K562 (cell line): ENCODE data around the gene PRKAG2. TPM values are rescaled to one million over a fixed set of nuclear protein-coding genes. Genes with fewer than 3 reads are reported as not detected.

ENCODE experiments used
- HDAC3 ChIP-seq: fragments of 450-650 bp; IDR thresholded peaks from 2 replicates; pipeline ENCODE4 v1.6.1; 2018; ENCODE audit warnings: borderline replicate concordance, mild to moderate bottlenecking, moderate library complexity; ENCODE audit not compliant: partially characterized antibody
- HNRNPLL ChIP-seq: fragments of 200-400 bp; formaldehyde crosslinking; IDR thresholded peaks from 2 replicates; pipeline ENCODE4 v1.6.1; 2017; ENCODE audit warnings: low read length, low read depth, mild to moderate bottlenecking; ENCODE audit not compliant: poor library complexity, severe bottlenecking
- HSF4 ChIP-seq: fragments of 250-450 bp; sonication (Bioruptor Pico); IDR thresholded peaks from 2 replicates; pipeline ENCODE4 v2.1.2; 2022; ENCODE audit warnings: mild to moderate bottlenecking, moderate library complexity, borderline replicate concordance
- NCOR1 ChIP-seq: fragments of 450-650 bp; IDR thresholded peaks from 2 replicates; pipeline ENCODE4 v1.6.1; 2016; ENCODE audit warnings: mild to moderate bottlenecking, moderate library complexity
- NR2C1 ChIP-seq, 2 experiments: fragments of 450-650 bp; IDR thresholded peaks; 2 replicates each; pipeline ENCODE4 v1.6.1; 2017; ENCODE audit warnings: mild to moderate bottlenecking in 2 of 2, antibody characterized with exemption in 1 of 2, inconsistent platforms in 1 of 2, missing compliant biosample characterization in 1 of 2, missing genetic modification characterization in 1 of 2
- NUFIP1 ChIP-seq: fragments of 450-650 bp; IDR thresholded peaks from 2 replicates; pipeline ENCODE4 v1.6.1; 2018; ENCODE audit not compliant: partially characterized antibody
- PHTF2 ChIP-seq: fragments of 250-450 bp; sonication (Bioruptor Pico); IDR thresholded peaks from 2 replicates; pipeline ENCODE4 v1.5.0; 2021; ENCODE audit warnings: mild to moderate bottlenecking
- RBFOX2 ChIP-seq: fragments of 200-400 bp; formaldehyde crosslinking; IDR thresholded peaks from 2 replicates; pipeline ENCODE4 v1.6.1; 2017; ENCODE audit warnings: low read depth, mild to moderate bottlenecking, low read length, moderate library complexity
- SIX5 ChIP-seq, 2 experiments: IDR thresholded peaks; 2 replicates each; pipeline ENCODE4 v1.6.1; 2011; ENCODE audit warnings: low read length in 2 of 2, borderline replicate concordance in 1 of 2, low read depth in 1 of 2, mild to moderate bottlenecking in 1 of 2, moderate library complexity in 1 of 2; ENCODE audit not compliant: insufficient read depth in 1 of 2
- SMARCE1 ChIP-seq: fragments of 450-650 bp; IDR thresholded peaks from 2 replicates; pipeline ENCODE4 v1.7.1; 2016; ENCODE audit warnings: mild to moderate bottlenecking
- SOX6 ChIP-seq: fragments of 450-650 bp; IDR thresholded peaks from 2 replicates; pipeline ENCODE4 v1.6.1; 2014; ENCODE audit warnings: mild to moderate bottlenecking
- WHSC1 ChIP-seq: IDR thresholded peaks from one replicate; pipeline ENCODE4 v1.6.1; 2012; ENCODE audit warnings: low read length, control low read depth, inconsistent platforms
- polyA plus RNA-seq, 8 experiments: library from polyadenylated mRNA; depleted of rRNA in 4 of 8; stranded (reverse) in 5 of 8; unstranded in 3 of 8; fragments of >200 nt; fragmentation: Nextera tagmentation in 2 of 8; fragmentation: Illumina TruSeq in 1 of 8; extraction: Ambion mirVana in 2 of 8; extraction: Trizol in 1 of 8; gene quantifications; 2 replicates each; pipeline versions ENCODE4 v1.2.1 to v1.2.3, GENCODE V29; 2011 to 2014; ENCODE audit warnings: inconsistent platforms in 1 of 8, missing spikeins in 1 of 8
- total RNA-seq, 7 experiments: library from RNA; depleted of rRNA in 6 of 7; stranded (reverse); fragments of >200 nt in 6 of 7; fragmentation: Illumina TruSeq in 2 of 7; extraction: Trizol in 2 of 7; gene quantifications; 2 replicates each; pipeline versions ENCODE4 v1.2.1 to v1.2.3, GENCODE V29; 2011 to 2021; ENCODE audit warnings: low replicate concordance in 1 of 7
- TF ChIP-seq, protein P1 (sequence below): sonication (generic); formaldehyde crosslinking; IDR thresholded peaks from 2 replicates; pipeline ENCODE4 v1.8.0; 2022; ENCODE audit warnings: mild to moderate bottlenecking, missing genetic modification reagents, borderline replicate concordance
- TF ChIP-seq, protein P2 (sequence below): fragments of 250-450 bp; sonication (Bioruptor Pico); IDR thresholded peaks from 2 replicates; pipeline ENCODE4 v1.8.0; 2022; ENCODE audit warnings: inconsistent platforms
- TF ChIP-seq, protein P3 (sequence below): sonication (generic); formaldehyde crosslinking; IDR thresholded peaks from 2 replicates; pipeline ENCODE4 v1.5.0; 2020; ENCODE audit warnings: missing genetic modification reagents
- TF ChIP-seq, protein P4 (sequence below): fragments of 450-650 bp; conservative IDR thresholded peaks from 2 replicates; pipeline ENCODE4 v1.6.1; 2016; ENCODE audit warnings: missing genetic modification characterization, low read depth, mild to moderate bottlenecking, control low read depth, missing compliant biosample characterization
- TF ChIP-seq, protein P5 (sequence below): sonication (generic); formaldehyde crosslinking; IDR thresholded peaks from 2 replicates; pipeline ENCODE4 v1.8.0; 2022; ENCODE audit warnings: mild to moderate bottlenecking, low read depth, missing genetic modification reagents
- TF ChIP-seq, protein P6 (sequence below): sonication (generic); formaldehyde crosslinking; IDR thresholded peaks from 2 replicates; pipeline ENCODE4 v1.8.0; 2022; ENCODE audit warnings: mild to moderate bottlenecking, missing genetic modification reagents

The PRKAG2 gene
- total and polyA plus RNA-seq, 9 of the 15 experiments (the other 6 are each of a cell fraction or from before 2014, with no cell fraction given) = 0.99 to 5.6 (median 3.3) TPM

DNA sequence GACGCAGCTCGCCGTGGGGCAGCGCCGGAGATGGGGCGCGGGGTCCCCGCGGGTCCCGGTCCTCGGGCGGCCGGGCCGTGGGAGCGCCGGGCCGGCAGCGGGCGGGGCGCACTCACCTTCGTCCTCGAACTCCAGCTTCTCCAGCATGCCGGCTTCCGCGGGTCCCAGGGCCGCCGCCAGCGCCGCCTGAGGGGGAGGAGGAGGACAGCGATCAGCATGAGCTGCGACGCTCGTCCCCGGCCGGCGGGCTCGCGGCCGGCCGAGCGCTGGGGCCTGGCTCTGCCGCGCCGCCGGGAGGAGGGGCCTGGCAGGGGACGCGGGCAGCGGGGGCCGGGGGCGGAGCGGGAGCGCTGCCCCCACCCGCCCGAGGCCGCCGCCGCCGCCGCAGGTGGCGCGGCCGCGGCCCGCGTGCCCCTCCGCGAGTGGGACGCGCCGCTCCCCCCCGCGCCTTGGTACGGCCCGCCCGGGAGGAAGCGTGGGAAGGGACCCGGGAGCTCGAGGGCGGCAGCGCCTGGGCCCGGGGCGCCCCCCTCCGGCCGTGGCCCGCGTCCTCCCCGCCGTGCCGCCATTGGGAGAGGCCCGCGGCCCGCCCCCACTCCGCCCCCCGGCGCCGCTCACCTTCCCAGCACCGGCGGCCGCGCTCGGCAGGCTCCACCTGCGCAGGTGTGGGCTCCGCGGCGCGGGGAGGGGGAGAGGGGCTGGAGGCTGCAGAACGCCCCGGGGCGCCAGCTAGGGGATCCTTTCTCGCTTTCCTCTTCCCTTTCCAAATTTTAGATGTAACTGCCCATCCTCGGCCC lies 244.8 kb downstream of the PRKAG2 start (continued):
- TF ChIP-seq, protein P1, sequence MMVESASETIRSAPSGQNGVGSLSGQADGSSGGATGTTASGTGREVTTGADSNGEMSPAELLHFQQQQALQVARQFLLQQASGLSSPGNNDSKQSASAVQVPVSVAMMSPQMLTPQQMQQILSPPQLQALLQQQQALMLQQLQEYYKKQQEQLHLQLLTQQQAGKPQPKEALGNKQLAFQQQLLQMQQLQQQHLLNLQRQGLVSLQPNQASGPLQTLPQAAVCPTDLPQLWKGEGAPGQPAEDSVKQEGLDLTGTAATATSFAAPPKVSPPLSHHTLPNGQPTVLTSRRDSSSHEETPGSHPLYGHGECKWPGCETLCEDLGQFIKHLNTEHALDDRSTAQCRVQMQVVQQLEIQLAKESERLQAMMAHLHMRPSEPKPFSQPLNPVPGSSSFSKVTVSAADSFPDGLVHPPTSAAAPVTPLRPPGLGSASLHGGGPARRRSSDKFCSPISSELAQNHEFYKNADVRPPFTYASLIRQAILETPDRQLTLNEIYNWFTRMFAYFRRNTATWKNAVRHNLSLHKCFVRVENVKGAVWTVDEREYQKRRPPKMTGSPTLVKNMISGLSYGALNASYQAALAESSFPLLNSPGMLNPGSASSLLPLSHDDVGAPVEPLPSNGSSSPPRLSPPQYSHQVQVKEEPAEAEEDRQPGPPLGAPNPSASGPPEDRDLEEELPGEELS = no peak
- TF ChIP-seq SIX5 (IDR thresholded peaks at IDR 0.05; ENCODE audit: borderline replicate concordance in 1 of 2, insufficient read depth in 1 of 2, low read depth in 1 of 2, low read length in 2 of 2) (peak in 1 of 2 experiments; percentile 15; a peak in 1 of 4 replicates), NUFIP1 (no peak), HDAC3 (no peak), HSF4 (CRISPR knock-in tag) (no peak), NCOR1 (no peak), PHTF2 (CRISPR knock-in tag) (no peak), RBFOX2 (peak; percentile 50; the same call in 1 of the 2 replicates), SOX6 (no peak), NR2C1 (IDR thresholded peaks at IDR 0.05) (no peak), NR2C1 (tag; IDR thresholded peaks at IDR 0.05) (no peak), SMARCE1 (no peak), HNRNPLL (no peak), WHSC1 (no peak)
- TF ChIP-seq, protein P2, sequence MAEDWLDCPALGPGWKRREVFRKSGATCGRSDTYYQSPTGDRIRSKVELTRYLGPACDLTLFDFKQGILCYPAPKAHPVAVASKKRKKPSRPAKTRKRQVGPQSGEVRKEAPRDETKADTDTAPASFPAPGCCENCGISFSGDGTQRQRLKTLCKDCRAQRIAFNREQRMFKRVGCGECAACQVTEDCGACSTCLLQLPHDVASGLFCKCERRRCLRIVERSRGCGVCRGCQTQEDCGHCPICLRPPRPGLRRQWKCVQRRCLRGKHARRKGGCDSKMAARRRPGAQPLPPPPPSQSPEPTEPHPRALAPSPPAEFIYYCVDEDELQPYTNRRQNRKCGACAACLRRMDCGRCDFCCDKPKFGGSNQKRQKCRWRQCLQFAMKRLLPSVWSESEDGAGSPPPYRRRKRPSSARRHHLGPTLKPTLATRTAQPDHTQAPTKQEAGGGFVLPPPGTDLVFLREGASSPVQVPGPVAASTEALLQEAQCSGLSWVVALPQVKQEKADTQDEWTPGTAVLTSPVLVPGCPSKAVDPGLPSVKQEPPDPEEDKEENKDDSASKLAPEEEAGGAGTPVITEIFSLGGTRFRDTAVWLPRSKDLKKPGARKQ (CRISPR knock-in tag) = no peak
- TF ChIP-seq, protein P3, sequence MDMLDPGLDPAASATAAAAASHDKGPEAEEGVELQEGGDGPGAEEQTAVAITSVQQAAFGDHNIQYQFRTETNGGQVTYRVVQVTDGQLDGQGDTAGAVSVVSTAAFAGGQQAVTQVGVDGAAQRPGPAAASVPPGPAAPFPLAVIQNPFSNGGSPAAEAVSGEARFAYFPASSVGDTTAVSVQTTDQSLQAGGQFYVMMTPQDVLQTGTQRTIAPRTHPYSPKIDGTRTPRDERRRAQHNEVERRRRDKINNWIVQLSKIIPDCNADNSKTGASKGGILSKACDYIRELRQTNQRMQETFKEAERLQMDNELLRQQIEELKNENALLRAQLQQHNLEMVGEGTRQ (CRISPR knock-in tag) = no peak
- TF ChIP-seq, protein P4, sequence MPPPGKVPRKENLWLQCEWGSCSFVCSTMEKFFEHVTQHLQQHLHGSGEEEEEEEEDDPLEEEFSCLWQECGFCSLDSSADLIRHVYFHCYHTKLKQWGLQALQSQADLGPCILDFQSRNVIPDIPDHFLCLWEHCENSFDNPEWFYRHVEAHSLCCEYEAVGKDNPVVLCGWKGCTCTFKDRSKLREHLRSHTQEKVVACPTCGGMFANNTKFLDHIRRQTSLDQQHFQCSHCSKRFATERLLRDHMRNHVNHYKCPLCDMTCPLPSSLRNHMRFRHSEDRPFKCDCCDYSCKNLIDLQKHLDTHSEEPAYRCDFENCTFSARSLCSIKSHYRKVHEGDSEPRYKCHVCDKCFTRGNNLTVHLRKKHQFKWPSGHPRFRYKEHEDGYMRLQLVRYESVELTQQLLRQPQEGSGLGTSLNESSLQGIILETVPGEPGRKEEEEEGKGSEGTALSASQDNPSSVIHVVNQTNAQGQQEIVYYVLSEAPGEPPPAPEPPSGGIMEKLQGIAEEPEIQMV = no peak
- TF ChIP-seq, protein P5, sequence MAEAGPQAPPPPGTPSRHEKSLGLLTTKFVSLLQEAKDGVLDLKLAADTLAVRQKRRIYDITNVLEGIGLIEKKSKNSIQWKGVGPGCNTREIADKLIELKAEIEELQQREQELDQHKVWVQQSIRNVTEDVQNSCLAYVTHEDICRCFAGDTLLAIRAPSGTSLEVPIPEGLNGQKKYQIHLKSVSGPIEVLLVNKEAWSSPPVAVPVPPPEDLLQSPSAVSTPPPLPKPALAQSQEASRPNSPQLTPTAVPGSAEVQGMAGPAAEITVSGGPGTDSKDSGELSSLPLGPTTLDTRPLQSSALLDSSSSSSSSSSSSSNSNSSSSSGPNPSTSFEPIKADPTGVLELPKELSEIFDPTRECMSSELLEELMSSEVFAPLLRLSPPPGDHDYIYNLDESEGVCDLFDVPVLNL (CRISPR knock-in tag) = no peak
- TF ChIP-seq, protein P6, sequence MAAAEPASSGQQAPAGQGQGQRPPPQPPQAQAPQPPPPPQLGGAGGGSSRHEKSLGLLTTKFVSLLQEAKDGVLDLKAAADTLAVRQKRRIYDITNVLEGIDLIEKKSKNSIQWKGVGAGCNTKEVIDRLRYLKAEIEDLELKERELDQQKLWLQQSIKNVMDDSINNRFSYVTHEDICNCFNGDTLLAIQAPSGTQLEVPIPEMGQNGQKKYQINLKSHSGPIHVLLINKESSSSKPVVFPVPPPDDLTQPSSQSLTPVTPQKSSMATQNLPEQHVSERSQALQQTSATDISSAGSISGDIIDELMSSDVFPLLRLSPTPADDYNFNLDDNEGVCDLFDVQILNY (CRISPR knock-in tag) = no peak
